Stimulated activated effector memory CD8-positive, alpha-beta T cell treated with anti-CD3 and anti-CD28 coated beads, Interleukin-12 subunit alpha, Interleukin-12 subunit beta, amount 100 ng/mL, for 72 hours (primary cell): ENCODE results near the gene DAB1.
A peak's percentile ranks its signal among the peaks of the same experiment; 100 is the strongest.
"Not testable (repeated sequence)": the region's sequence is repeated elsewhere in the genome, so short reads cannot be mapped to it uniquely, and the experiment has no call there.

ENCODE experiments used
- ATAC-seq: fragments of 150-1000 bp; cut with Tn5 transposase; 2 replicates; pipeline ENCODE4 v1.10.0; 2021
- DNase-seq, 2 donors: peaks; one replicate each; pipeline ENCODE4 v3.0.0; 2021 to 2022; ENCODE audit warnings: low spot score in 2 of 2
- H3K27ac Mint-ChIP-seq: one replicate; pipeline ENCODE4 v1.8.0; 2022; ENCODE audit warnings: mild to moderate bottlenecking, mixed read lengths
- H3K36me3 Mint-ChIP-seq: one replicate; pipeline ENCODE4 v1.8.0; 2022; ENCODE audit warnings: mild to moderate bottlenecking, mixed read lengths
- H3K4me1 Mint-ChIP-seq: one replicate; pipeline ENCODE4 v1.8.0; 2022; ENCODE audit warnings: mixed read lengths
- H3K4me3 Mint-ChIP-seq: one replicate; pipeline ENCODE4 v1.8.0; 2022; ENCODE audit warnings: mild to moderate bottlenecking, mixed read lengths
- H3K9me3 Mint-ChIP-seq: one replicate; pipeline ENCODE4 v1.8.0; 2022; ENCODE audit warnings: mixed read lengths

DAB1 gene

DNA sequence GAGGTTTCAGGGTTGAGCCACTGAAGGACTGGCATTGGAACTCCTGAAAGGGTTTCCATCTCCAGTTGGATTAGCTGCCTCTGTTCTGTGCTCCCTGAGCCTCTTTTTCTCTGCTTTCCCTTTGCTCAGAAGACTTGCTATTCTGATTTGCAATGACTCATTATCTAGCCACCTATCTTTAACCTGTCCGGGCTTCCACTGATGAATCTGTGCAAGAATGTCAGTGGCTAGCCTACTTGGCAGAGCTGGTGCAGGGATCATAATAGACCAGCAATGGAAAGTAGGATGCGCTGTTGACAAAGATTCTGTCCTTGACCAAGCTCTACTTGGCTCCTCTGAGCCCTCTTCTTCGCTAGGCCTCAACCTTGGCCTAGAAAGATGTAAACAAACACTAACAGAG lies 336.2 kb downstream of the DAB1 start:
- not testable (repeated sequence) for H3K36me3 Mint-ChIP-seq, H3K4me3 Mint-ChIP-seq, DNase-seq, H3K4me1 Mint-ChIP-seq, ATAC-seq, H3K9me3 Mint-ChIP-seq, H3K27ac Mint-ChIP-seq

DNA sequence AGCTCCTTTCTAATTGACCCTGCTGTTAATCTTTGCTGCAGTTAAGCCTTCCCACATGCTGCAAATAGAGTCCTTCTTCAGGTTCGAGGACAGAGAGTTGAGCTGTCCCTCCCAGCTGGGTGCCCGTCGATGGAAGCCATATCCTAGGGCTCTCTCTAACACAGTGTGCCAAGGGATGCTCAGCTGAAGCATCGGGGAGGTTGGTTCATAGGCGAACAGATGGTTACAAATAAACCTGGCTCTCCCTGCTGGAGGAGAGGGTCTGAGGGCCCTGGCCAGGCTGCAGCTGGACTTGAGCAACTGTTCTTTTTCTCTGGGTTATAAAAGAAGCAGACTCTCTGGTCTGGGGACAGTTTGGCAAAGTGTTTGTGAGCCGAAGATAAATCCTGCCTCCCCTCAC lies 337.7 kb downstream of the DAB1 start:
- Mint-ChIP-seq H3K9me3 (no peaks in the 10 kb centered on the region), H3K27ac (no peak overlapping the region), H3K4me3 (no peak overlapping the region), H3K4me1 (no peaks in the 10 kb centered on the region), H3K36me3 (no peaks in the 10 kb centered on the region)
- DNase-seq = no peak
- ATAC-seq = no peak

DNA sequence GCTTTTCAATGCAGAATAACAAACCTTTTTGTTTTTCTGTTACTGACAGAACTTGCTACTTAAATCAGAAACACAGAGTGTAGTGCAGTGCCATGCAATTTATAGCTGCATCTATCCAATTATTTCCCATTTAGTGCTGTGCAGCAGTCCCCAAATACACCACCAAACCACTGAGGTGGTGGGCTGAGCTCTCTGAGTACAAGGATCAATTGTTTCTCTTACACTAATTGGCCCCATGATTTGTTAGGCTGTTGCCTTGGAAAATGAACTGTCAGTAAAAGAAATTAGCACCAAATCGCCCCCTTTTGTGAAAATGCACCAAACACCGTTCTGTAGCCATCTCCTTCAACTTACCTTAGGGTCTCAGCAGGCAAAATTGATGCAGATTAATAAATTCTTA lies 339.2 kb downstream of the DAB1 start:
- no peaks in the 10 kb centered on the region for H3K9me3 Mint-ChIP-seq
- no peak overlapping the region for H3K27ac Mint-ChIP-seq
- no peaks in the 10 kb centered on the region for H3K4me1 Mint-ChIP-seq
- no peak overlapping the region for H3K4me3 Mint-ChIP-seq
- DNase-seq (no peak), ATAC-seq (no peak)
- no peaks in the 10 kb centered on the region for H3K36me3 Mint-ChIP-seq

- ATAC-seq (no peak), DNase-seq (no peak)
- Mint-ChIP-seq H3K27ac (no peak overlapping the region), H3K9me3 (no peaks in the 10 kb centered on the region), H3K36me3 (no peaks in the 10 kb centered on the region), H3K4me3 (no peak overlapping the region), H3K4me1 (no peaks in the 10 kb centered on the region)
Observed at GRCh38 chr1:57082711-57083439, 341.0 kb downstream of the DAB1 start.

GRCh38 chr1:57079454-57080157 lies 344.3 kb downstream of the DAB1 start:
- no peak for DNase-seq
- Mint-ChIP-seq H3K27ac (no peak overlapping the region), H3K9me3 (no peaks in the 10 kb centered on the region), H3K36me3 (no peaks in the 10 kb centered on the region), H3K4me1 (no peaks in the 10 kb centered on the region), H3K4me3 (no peak overlapping the region)
- ATAC-seq = no peak

DNA sequence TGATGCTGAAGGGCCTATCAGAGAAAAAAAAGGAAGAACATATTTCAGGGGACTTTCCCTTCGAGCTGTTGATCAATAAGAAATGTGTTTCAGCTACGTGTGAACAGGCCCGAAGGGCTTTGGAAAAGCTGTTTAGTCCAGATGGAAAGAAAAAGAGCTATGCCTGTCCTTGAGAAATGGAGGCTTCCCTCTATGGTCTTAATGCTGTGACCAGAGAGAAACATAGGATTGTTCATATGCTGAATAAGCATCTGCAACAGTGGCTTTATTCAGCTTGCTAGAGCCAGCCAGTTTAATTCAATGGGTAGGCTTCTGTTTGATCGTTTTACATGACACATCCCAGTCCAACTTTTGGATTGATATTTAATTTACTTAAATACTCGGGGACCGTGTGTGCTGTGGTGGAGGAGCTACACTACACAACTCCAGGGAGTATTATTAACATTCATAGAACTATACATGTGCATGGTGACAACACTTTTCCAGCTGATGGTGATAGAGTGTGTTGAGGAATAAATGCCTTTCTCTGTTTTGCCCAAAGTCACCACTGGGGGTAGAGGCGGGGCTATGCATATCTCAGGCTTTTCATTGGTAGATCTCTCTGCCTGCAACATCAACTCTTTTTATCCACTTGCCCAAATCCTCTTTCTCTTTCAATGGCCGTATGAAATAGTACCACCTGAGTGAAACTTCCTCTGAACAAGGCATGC lies 351.3 kb downstream of the DAB1 start:
- no peaks in the 10 kb centered on the region for H3K9me3 Mint-ChIP-seq
- DNase-seq (no peak), ATAC-seq (no peak)
- no peak overlapping the region for H3K4me3 Mint-ChIP-seq
- no peaks in the 10 kb centered on the region for H3K36me3 Mint-ChIP-seq
- no peaks in the 10 kb centered on the region for H3K4me1 Mint-ChIP-seq
- no peak overlapping the region for H3K27ac Mint-ChIP-seq

GRCh38 chr1:57067863-57068262 lies 356.0 kb downstream of the DAB1 start:
- no peaks in the 10 kb centered on the region for H3K36me3 Mint-ChIP-seq
- H3K4me1 Mint-ChIP-seq = no peaks in the 10 kb centered on the region
- DNase-seq (no peak), ATAC-seq (no peak)
- no peaks in the 10 kb centered on the region for H3K9me3 Mint-ChIP-seq
- no peak overlapping the region for H3K4me3 Mint-ChIP-seq
- H3K27ac Mint-ChIP-seq = no peak overlapping the region

- no peak overlapping the region for H3K27ac Mint-ChIP-seq
- no peaks in the 10 kb centered on the region for H3K9me3 Mint-ChIP-seq
- no peaks in the 10 kb centered on the region for H3K36me3 Mint-ChIP-seq
- DNase-seq (no peak), ATAC-seq (no peak)
- H3K4me3 Mint-ChIP-seq = no peak overlapping the region
- H3K4me1 Mint-ChIP-seq = no peaks in the 10 kb centered on the region
Observed at GRCh38 chr1:57066980-57067610, 356.8 kb downstream of the DAB1 start.

GRCh38 chr1:57065442-57065841 lies 358.4 kb downstream of the DAB1 start:
- ATAC-seq (no peak), DNase-seq (no peak)
- Mint-ChIP-seq H3K9me3 (no peaks in the 10 kb centered on the region), H3K36me3 (no peaks in the 10 kb centered on the region), H3K4me1 (no peaks in the 10 kb centered on the region), H3K4me3 (no peak overlapping the region), H3K27ac (no peak overlapping the region)

GRCh38 chr1:57064379-57065140 lies 359.3 kb downstream of the DAB1 start:
- H3K4me1 Mint-ChIP-seq = peaks cover under 1% of the 10 kb centered on the region
- no peak overlapping the region for H3K4me3 Mint-ChIP-seq
- ATAC-seq (no peak), DNase-seq (no peak)
- no peaks in the 10 kb centered on the region for H3K9me3 Mint-ChIP-seq
- H3K36me3 Mint-ChIP-seq = no peaks in the 10 kb centered on the region
- no peak overlapping the region for H3K27ac Mint-ChIP-seq

DNA sequence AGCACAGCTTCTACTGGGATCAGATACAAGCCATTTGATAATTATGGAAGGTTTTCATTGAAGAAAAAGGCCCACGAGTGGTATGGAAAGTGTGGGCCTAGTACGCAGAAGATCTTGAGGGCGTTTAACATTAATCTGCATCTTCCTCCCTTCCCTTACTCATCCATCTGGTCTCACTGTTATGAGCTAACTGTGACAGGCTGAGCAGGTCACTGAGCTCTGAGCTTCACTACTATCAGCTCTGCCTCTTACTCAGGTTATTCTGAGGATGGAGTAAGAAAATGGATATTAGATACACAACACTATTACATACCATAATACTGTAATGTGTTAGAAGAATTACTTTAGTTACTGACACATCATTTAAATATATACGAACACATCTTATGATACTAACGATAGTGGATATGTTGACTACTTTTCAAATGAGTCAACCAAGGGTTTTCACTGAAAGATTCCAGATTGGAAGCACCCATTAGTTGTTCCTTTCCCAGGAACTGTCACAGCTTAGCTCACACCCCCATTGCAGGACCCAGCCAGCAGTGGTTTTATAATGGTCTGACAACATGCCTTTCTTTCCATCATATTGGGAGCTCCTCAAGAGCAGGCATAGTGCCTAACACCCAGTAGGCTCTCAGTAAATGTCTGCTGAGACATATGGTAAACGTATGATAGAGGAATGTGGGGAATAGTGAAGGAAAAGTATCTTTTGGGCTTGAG lies 360.3 kb downstream of the DAB1 start:
- Mint-ChIP-seq H3K9me3 (no peaks in the 10 kb centered on the region), H3K4me3 (no peak overlapping the region), H3K27ac (no peak overlapping the region), H3K4me1 (peaks cover 10% of the 10 kb centered on the region), H3K36me3 (no peaks in the 10 kb centered on the region)
- DNase-seq = no peak
- no peak for ATAC-seq

- ATAC-seq (peak; percentile 38), DNase-seq (no peak)
- Mint-ChIP-seq H3K27ac (no peak overlapping the region), H3K4me3 (no peak overlapping the region), H3K4me1 (peaks cover 10% of the 10 kb centered on the region), H3K36me3 (no peaks in the 10 kb centered on the region), H3K9me3 (no peaks in the 10 kb centered on the region)
Observed at GRCh38 chr1:57061369-57061768, 362.5 kb downstream of the DAB1 start.

GRCh38 chr1:57060451-57060850 lies 363.4 kb downstream of the DAB1 start:
- no peak overlapping the region for H3K27ac Mint-ChIP-seq
- DNase-seq (no peak), ATAC-seq (no peak)
- no peaks in the 10 kb centered on the region for H3K36me3 Mint-ChIP-seq
- peaks cover 10% of the 10 kb centered on the region for H3K4me1 Mint-ChIP-seq
- no peak overlapping the region for H3K4me3 Mint-ChIP-seq
- no peaks in the 10 kb centered on the region for H3K9me3 Mint-ChIP-seq

DNA sequence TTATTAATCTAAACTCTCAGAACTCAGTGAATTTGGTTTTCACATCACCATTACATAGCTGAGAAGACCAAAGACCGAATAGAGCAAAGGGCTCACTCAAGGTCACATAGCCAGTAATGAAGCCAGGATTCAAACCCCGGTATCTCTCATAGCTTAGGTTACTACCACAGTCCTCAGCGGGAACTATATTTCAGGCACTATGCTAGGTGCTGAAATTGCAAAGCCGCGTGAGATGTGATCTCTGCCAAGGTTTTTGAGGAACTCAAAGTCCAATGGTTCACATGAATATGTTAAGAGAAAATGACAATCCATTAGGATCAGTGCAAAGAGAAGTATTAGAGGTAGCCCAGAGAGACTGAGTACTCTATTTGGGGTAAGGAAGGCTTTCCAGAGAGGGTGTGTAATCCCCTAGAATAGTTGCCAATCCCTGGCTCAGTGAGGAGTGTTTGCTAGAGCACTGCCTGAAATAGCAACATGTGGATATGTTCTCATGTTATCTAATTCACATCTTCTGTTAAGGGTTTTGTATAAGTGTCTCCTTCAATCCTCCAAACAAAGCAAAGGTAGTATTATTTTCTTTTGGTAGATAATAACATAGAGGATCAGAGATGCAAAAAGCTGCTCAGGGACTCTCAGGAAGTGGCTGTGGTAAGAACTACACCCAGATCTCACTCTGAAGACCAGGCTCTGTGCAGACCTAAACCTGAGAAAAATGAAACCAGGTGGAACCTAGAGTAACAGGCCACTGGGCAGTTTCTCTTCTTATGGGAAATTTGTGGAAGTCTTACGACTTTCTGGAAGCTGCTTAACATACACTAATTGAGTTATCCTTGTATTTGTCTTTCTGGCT lies 365.0 kb downstream of the DAB1 start:
- H3K4me1 Mint-ChIP-seq = peaks cover 10% of the 10 kb centered on the region
- H3K4me3 Mint-ChIP-seq = no peak overlapping the region
- H3K9me3 Mint-ChIP-seq = no peaks in the 10 kb centered on the region
- no peaks in the 10 kb centered on the region for H3K36me3 Mint-ChIP-seq
- ATAC-seq = peak; percentile 24
- DNase-seq = no peak
- H3K27ac Mint-ChIP-seq = no peak overlapping the region
